ENCODE measurements around the gene SNX8. TPM values are rescaled to one million over a fixed set of nuclear protein-coding genes. Genes with fewer than 3 reads are reported as not detected.

SNX8 gene
- total RNA-seq, 1 donor from 2014 or later, result 41.5 TPM

- TF ChIP-seq CTCF (IDR thresholded peaks at IDR 0.05), result no peak
- no peaks in the 10 kb centered on the region for H3K4me1 Mint-ChIP-seq (ENCODE audit: unreplicated experiment)
- H3K36me3 Mint-ChIP-seq (ENCODE audit: unreplicated experiment), result peaks cover 21% of the 10 kb centered on the region
- no peaks in the 10 kb centered on the region for H3K27me3 Mint-ChIP-seq (ENCODE audit: unreplicated experiment)
- no peak for DNase-seq (ENCODE audit: extremely low spot score, unreplicated experiment)
- no peaks in the 10 kb centered on the region for H3K9me3 Mint-ChIP-seq (ENCODE audit: unreplicated experiment)
- H3K27ac Mint-ChIP-seq (ENCODE audit: unreplicated experiment), result no peak overlapping the region
- no peak overlapping the region for H3K4me3 Mint-ChIP-seq (ENCODE audit: unreplicated experiment)
Measured at GRCh38 chr7:2259480-2259879, 54.8 kb downstream of the SNX8 start.

GRCh38 chr7:2258661-2259365 is 55.4 kb downstream of the SNX8 start:
- H3K36me3 Mint-ChIP-seq (ENCODE audit: unreplicated experiment), result peaks cover 14% of the 10 kb centered on the region
- TF ChIP-seq CTCF (IDR thresholded peaks at IDR 0.05), result no peak
- no peak overlapping the region for H3K27ac Mint-ChIP-seq (ENCODE audit: unreplicated experiment)
- H3K9me3 Mint-ChIP-seq (ENCODE audit: unreplicated experiment), result no peaks in the 10 kb centered on the region
- no peaks in the 10 kb centered on the region for H3K4me1 Mint-ChIP-seq (ENCODE audit: unreplicated experiment)
- H3K4me3 Mint-ChIP-seq (ENCODE audit: unreplicated experiment), result no peak overlapping the region
- no peak for DNase-seq (ENCODE audit: extremely low spot score, unreplicated experiment)
- no peaks in the 10 kb centered on the region for H3K27me3 Mint-ChIP-seq (ENCODE audit: unreplicated experiment)

GRCh38 chr7:2257651-2258050 is 56.6 kb downstream of the SNX8 start:
- Mint-ChIP-seq H3K9me3 (ENCODE audit: unreplicated experiment) (no peaks in the 10 kb centered on the region), H3K4me3 (ENCODE audit: unreplicated experiment) (no peak overlapping the region), H3K36me3 (ENCODE audit: unreplicated experiment) (peaks cover 11% of the 10 kb centered on the region), H3K27me3 (ENCODE audit: unreplicated experiment) (no peaks in the 10 kb centered on the region), H3K27ac (ENCODE audit: unreplicated experiment) (no peak overlapping the region), H3K4me1 (ENCODE audit: unreplicated experiment) (no peaks in the 10 kb centered on the region)
- TF ChIP-seq CTCF (IDR thresholded peaks at IDR 0.05), result no peak
- DNase-seq (ENCODE audit: extremely low spot score, unreplicated experiment), result no peak

- no peak overlapping the region for H3K27ac Mint-ChIP-seq (ENCODE audit: unreplicated experiment)
Measured at GRCh38 chr7:2257046-2257551, 57.1 kb downstream of the SNX8 start.

More at GRCh38 chr7:2257046-2257551, 57.1 kb downstream of the SNX8 start:
- Mint-ChIP-seq H3K9me3 (ENCODE audit: unreplicated experiment) (no peaks in the 10 kb centered on the region), H3K36me3 (ENCODE audit: unreplicated experiment) (peaks cover 9% of the 10 kb centered on the region), H3K4me1 (ENCODE audit: unreplicated experiment) (no peaks in the 10 kb centered on the region), H3K4me3 (ENCODE audit: unreplicated experiment) (no peak overlapping the region), H3K27me3 (ENCODE audit: unreplicated experiment) (no peaks in the 10 kb centered on the region)
- no peak for DNase-seq (ENCODE audit: extremely low spot score, unreplicated experiment)
- TF ChIP-seq CTCF (IDR thresholded peaks at IDR 0.05), result no peak
